GM21576 (cell line): ENCODE measurements around the gene SNAPIN.

Experiments used
- ATAC-seq: cut with Tn5 transposase; IDR thresholded peaks from one replicate; pipeline ENCODE4 v1.9.1; 2021; ENCODE audit warnings: mild to moderate bottlenecking, moderate library complexity; ENCODE audit not compliant: unreplicated experiment

The SNAPIN gene, protein sequence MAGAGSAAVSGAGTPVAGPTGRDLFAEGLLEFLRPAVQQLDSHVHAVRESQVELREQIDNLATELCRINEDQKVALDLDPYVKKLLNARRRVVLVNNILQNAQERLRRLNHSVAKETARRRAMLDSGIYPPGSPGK

DNA sequence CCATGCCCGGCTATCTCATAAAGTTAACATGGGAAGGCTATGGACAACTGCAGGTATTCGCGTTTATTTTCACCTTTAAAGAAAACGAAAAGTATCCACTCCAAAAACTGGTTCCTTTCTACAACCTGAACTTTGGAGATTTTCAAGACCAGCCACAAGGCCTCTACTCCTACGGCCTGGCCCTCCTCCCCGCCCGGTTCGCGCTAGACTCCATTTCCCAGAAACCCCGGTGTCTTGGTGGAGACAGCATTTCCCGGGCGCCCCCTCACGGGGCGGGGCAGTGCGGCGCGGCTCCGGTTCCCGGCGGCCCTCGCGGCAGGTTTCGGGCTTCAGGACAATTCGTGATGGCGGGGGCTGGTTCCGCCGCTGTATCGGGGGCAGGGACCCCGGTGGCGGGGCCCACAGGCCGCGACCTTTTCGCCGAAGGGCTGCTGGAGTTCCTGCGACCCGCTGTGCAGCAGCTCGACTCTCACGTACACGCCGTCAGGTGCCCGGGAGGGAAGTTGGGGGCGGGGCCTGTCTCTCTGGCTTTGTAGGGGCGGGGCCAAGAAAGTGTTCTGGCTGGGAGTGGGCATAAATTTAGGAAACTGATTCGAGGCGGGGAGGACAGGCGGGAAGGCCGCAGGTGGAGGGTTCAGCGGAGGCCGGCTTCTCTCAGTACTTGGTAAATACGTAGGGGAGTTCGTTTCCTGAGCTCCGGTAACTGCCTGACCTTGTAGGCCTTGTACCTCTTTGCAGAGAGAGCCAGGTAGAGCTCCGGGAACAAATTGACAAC is at the start of gene SNAPIN:
SNAPIN (plus strand) TSS at position 304 of the 775 bp plus-strand sequence; CDS start at position 345, 41 bp downstream.
- ATAC-seq, result peak; percentile 88

DNA sequence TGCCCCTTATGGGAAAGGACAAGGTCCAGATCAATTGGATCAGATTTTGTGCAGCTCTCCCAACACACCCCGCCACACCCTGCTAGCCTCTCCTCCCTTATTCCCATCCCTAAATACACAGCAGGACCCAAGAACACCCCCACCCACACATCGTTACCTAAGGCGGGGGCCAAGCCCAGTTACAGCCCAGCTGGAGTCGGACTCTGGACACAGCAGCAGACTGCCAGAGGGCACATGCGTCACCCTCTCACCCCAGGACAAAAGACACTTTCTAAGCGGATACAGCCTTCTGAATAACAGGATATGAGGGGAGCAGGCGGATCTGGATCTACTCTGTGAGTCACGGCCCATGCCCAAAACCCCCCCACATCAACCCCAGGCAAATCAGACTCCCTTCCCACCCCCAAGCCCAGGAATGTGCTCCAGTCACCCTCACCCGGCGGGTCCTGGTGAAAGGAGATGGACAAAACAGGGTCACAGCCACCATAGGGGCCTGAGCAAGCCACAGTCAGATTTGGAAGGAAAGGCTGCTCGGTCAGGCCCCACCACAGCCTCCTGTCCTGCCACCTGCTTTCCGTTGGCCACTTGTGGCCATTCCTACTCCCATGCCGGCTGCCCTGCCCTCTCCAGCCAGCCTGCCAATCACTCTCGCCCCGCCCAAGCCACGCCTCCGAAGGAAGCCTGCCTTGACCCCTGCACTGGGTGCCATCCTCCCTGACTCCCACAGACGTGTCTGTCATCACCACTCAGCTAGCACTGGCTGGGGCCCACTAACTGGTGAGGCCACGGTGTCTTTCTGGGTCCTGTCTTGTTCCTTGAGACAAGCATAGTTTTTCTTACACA is 49.5 kb upstream of the SNAPIN start:
- no peak for ATAC-seq

DNA sequence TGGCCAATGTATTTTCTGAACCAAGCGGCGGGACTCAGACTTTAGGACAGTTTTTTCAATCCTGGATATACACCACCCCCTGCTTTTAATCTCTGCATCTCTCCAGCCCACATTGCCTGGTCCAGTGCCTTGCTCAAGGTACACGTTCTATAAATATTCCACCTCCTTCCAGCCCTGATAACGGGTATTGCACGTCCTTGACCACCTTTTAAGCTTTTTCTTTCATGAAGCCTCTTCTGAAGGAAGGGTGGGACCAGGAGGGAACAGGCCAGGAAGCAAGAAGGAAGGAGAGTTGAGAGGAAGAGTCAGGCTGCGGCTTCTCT is 49.0 kb upstream of the SNAPIN start:
- ATAC-seq, result no peak

DNA sequence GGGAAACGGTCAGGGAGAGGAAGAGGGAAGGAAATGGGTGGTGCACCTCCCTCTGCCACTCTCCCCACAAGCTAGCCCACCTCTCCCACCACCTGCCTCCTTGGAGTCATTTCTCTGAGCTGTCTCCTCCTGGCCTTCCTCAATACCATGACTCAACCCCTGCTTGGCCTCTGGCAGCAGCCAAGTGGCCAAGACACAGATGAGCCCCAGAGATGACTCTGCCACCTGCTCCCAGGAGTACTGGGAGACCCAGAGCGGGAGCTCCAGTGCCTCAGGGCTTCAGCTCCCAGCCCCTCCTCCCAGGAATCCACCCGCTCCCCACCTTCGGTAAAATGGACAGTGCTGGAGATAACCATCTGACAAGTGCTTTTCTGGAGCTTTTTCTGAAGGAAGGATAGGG is 48.2 kb upstream of the SNAPIN start:
- ATAC-seq, result no peak

DNA sequence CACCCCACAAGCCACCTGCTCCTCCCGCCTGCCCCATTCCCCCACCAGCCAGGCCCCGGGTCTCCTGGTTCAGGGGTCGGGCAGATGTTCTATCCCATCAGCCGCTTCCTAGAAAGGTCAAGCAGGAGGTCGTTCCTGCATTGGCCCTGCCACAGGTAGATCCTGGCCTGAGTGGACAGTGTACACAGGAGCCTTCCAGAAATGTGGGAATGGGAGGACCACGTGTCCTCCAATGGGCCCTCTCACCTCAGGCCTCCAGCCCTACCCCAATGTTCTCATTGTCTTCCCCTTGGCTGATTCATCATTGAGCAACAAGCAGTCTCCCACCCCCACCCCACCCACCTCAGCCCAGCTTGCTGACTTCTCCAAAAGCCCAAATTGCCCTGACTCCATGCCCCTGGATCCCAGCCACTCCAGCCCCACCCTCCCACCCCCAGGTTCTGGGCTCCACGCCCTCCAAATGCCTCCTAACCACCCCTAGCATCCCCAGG is 47.6 kb upstream of the SNAPIN start:
- ATAC-seq, result no peak

DNA sequence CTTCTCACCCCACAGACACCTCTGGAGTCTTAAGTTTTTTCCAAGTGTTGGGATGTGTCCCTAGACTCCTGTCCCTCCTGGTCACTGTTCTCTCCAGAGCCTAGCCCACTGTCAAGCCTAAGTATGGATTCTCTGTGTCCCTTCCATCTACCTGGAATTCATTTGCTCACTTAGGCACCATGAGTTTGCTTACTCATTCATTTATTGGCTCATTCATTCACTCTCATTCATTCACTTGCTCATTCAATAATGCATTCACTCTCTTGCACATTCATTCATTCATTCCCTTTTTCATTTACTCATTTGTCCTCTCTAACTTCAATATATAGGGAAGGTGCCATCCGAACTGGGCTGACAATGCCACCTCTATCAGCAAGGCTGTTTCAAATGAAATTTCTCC is 47.1 kb upstream of the SNAPIN start:
- no peak for ATAC-seq

DNA sequence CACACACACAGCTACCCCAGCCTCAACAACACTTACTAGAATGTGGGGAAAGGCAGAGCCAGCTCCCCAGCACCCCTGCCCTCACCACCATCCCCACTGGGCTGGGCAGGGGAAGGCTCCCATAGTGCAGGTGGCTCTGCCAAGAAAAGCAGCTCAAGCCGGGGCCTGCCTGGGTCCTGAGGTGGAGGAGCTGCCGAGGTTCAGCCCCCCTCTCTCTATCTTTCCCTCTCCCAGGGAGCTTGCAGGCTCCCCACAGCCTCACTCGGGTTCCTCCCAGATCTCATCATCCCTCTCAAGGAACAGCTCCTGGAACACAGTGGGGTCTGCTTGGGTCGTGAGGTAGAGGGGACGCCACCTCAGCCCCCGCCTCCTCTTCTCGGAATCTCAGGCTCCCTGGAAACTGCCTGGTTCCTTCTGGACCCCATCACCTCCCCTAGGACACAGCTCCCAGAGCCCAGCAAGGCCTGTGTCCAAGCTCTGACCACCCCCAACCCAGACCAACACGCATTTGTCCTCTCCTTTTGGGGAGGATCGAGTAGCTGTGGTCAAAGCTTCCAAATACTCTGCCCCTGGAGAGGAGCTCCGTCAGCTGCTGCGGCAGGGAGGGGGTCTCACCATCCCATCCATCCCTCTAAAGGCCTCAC is 46.3 kb upstream of the SNAPIN start:
- no peak for ATAC-seq

DNA sequence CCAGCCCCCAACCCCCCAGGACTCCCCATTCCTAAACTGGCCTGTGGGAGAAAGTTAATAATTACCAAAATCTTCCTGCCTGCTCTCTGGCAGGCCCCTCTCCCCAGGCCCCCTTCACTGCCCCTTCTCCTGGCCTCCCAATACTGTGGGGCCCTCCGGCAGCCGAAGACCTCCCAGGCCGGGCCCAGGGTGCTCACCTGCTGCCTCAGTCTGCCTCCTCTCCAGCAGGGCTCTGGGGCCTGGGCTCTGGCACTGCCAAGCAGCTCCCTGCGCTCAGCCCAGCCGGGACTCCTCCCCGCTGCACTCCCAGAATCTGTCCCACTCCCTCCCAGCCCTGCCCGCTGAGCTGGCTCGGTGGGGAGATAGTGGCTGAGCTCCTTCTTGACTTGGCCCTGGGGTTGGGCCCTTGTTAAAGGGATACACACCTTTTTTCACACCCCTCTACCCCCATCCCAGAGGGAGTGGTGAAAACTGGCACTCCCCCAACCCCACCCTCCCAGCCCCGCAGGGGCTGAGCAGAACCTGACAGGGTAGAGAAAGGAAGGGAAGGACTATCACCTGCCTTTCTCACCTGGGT is 45.7 kb upstream of the SNAPIN start, which contains the start of gene S100A16:
S100A16 (minus strand) TSS at position 383 of the 577 bp plus-strand sequence. CDS start 4,986 bp downstream, outside the sequence.
- ATAC-seq, result no peak

DNA sequence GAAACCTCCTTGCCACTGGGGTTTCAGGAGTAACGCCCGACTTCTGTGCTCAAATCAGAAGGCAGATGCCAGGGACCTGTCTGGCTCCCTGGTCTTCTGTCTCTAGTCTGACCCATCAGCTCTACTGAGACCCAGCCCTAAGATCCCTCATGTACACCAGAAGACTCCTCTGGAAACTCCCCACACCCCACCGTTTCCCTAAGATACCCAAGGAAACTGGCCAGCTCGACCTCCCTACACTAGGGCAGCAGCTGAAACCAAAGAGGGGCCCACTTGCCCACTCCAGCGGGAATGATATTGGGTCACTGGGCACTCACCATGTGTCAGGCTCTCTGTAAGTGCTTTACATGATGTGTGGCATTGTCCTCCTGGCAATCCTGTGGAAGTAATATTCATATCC is 45.1 kb upstream of the SNAPIN start:
- no peak for ATAC-seq

DNA sequence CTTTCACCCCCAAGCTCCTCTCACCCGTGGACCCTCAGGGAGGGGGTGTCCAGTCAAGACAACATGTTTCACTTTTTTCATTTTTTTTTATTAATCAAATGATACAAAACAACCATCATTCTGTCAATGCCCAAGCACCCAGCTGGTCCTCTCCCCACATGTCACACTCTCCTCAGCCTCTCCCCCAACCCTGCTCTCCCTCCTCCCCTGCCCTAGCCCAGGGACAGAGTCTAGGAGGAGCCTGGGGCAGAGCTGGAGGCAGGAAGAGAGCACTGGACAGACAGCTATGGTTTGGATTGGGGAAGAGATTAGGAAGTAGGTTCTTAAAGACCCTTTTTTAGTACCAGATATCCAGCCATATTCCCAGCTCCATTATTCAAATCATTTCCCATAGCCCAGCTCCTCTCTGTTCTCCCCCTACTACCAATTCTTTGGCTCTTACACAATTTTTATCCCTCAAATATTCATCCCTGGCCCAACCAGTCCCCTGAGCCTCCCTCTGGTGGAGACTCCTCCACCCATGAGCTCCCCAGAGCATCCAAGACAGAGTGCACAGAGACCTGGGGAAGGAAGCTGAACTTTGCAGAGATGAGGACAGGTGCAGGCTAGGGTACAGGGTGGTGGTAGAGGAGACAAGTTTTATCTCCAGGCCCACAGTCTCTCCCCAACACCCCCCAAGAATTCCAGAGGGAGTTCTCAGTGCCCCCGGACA is 44.2 kb upstream of the SNAPIN start:
- no peak for ATAC-seq

DNA sequence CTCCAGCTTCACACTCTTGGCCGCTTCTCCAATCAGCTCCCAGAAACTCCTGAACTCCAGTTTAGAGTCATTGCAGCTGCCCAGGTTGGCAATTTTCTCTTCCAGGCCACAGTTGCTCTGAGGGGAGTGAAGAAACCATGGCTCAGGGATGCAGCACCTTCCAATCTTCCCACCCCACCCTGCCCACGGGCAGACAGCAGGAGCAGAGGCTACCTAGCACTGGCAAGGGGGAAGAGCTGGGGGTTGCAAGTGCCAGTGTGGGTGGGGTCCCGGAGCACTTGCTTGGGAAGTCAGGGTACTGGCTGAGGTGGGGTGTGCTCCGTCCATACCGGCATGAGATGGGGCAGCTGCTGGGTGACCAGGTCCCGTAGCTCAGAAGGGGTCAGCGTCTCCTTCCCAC is 43.6 kb upstream of the SNAPIN start:
- ATAC-seq, result no peak

DNA sequence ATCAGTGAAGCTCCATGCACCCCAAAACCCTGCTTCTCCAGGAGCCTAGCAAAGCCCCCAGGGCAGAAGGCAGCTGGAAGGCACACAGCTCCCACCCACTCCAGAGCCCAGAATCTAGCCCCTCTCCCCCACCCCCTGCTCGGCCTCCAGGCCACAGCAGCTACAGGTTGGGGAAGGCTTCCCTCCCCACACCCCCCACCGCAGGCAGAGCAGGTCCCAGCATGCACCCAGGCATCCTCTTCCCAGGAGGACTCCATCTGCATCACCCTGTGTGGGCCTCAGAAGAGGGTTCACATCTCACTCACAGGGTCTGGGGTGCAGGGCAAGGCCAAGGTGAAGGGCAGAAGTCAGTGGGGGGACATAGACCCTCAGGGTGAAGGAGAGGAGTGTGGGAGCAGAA is 43.1 kb upstream of the SNAPIN start:
- no peak for ATAC-seq

DNA sequence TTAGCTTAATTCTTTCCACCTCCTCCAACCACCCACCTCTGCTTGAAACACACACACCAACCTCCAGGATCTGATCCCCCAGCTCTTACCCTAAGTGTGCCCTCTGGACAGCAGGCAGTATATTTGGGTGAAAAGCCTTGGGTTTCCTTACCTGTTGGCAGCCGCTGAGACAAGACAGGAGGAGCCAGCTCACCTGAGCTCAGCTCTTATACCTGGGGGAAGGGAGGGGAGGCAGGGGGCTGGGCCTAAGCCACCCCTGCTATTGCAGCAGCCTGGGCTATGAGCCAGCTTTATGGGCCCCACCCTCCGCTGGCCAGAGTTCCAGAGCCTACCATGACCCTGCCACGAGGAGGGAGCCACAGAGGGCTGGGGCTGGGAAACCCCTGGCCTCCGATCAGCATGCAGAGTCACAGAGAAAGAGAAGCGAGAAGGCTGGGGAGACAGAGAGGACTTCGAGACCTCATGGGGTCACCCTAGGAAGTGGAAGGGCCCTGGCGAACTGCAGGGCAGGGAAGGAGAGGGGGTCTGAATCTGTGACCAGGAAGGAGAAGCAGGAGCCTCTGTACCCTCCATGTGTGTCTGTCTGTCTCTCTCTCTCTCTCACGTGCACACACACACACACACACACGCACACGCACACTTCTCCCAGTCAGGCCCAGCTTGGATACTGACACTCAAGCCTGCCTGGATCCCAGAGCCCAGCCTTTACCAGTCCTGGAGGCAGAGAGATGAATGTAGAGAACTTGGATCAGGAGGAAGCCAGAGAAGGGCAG is 42.2 kb upstream of the SNAPIN start, which contains the start of gene S100A14:
S100A14 (minus strand) TSS at position 182 of the 773 bp plus-strand sequence. CDS start 467 bp downstream, outside the sequence.
- no peak for ATAC-seq

DNA sequence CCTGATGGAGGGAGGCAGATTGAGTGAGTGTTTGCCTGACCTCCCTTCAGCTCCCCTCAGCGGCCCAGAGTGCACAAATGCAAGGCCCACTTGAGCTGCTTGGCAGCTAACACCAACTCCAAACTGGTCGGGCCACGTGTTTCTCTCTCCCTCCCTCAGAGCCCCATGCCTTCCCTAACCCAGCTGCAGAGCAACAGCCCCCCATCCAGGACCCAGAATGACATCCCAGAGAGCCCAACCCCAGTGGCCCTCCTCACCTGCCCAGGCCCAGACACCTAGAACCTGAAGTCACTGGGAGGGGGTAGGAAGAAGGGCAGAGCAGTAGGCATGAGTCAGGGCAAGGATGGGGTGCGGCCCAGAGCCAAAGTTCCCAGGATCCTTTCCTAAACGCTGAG is 41.6 kb upstream of the SNAPIN start:
- no peak for ATAC-seq

DNA sequence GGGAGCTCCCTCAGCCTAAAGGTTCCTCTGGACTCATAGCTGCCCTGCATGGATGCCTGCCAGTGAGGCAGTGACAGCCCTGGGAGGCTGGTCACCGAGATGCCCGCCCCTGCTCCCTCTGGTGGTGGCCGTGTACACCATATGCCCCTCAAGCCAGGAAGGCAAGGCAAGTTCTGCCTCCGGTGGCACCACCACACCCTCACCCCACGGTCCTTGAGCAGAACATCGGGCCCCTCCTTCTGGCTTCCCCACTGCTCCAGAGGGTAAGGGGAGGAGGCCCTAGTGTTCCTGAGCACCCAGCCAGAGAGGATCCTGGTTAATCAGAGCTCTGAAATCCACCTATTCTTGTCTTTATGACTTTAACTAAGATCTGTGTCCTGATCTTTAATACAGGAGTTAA is 40.8 kb upstream of the SNAPIN start:
- ATAC-seq, result no peak

DNA sequence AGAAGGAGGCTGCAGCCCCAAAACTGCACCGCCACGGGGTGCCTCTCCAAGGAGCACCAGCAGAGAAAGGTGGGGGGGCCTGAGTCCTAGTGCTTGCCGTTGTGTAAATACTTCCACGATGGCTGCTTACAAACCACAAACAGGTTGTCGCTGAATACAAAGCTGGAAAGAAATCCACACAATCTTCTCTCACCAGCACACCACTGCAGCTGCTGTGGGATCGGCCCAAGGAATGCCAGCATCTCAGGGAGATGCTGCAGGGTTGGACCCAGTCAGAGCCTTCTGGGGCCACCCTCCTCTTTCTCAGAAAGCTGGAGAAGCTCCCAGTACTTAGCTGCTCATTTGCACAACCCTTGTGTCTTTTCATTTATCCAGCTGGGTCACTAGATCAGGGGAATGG is 39.3 kb upstream of the SNAPIN start:
- no peak for ATAC-seq

DNA sequence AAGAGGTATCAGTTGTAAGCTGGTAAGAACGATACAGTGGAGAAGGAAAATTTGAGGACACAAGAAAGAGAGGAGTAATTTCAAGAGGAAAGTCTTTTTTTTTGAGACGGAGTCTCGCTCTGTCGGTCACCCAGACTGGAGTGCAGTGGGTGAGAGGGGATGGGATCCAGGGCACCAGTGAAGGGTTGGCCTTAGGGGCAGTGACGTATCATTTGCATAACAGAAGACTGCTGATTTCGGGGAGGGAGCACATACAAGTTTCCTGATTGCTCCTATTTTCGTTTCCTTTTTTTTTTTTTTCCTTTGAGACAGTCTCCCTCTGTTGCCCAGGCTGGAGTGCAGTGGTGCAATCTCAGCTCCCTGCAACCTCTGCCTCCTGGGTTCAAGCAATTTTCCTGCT is 35.4 kb upstream of the SNAPIN start:
- ATAC-seq, result no peak

DNA sequence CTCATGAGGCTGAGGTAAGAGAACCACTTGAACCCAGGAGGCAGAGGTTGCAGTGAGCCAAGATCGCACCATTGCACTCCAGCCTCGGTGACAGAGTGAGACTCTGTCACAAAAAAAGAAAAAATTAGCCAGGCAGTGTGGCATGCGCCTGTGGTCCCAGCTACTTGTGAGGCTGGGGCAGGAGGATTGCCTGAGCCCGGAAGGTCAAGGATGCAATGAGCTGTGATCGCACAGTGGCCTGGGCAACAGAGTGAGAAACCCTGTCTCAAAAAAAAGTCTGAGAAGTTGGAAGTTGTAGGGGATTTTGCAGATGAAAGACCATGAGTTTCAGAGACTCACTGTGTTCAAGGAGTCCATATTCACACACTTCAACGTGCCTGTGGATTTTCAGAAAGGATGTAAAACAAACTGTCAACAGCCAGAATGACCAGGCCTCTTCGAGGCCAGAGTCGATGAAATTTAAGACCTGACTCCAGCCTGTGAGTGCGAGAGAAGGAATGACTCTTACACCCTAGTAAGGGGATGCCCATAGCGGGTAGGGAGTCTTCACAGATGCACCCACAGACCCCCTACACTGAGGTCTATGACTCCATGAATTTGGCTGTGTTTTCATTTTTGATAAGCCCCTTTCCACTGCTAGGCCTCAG is 33.4 kb upstream of the SNAPIN start:
- ATAC-seq, result no peak

DNA sequence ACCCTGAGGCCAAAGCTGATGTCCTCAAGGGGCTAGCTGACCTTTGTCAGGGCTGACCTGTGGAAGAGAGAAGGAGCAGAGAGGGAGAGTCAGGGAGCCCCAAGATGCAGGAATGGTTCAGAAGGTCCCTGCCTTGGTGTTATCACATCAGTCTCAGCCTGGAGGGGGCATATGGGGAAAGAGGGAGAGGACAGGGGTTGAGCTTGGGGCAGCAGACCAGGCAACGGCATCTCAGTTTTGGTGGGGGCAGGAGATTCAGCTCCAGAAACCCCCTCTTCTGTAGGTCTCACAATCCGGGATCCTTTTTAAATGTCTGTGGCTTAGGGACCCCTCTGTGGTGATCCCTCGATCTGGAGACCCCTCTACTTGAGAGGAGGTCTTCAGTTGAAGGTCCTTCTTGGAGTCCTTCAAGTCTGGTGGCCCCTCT is 32.0 kb upstream of the SNAPIN start:
- ATAC-seq, result no peak
